GM21381 (cell line): ENCODE measurements around the gene FOXC1.

Source experiments
- ATAC-seq: cut with Tn5 transposase; IDR thresholded peaks from one replicate; pipeline ENCODE4 v1.9.1; 2021; ENCODE audit warnings: mild to moderate bottlenecking, moderate library complexity; ENCODE audit not compliant: unreplicated experiment

FOXC1 gene

GRCh38 chr6:1584146-1584545 is 25.6 kb upstream of the FOXC1 start:
- ATAC-seq: no peak

GRCh38 chr6:1584996-1585668 is 24.6 kb upstream of the FOXC1 start:
- no peak for ATAC-seq

DNA sequence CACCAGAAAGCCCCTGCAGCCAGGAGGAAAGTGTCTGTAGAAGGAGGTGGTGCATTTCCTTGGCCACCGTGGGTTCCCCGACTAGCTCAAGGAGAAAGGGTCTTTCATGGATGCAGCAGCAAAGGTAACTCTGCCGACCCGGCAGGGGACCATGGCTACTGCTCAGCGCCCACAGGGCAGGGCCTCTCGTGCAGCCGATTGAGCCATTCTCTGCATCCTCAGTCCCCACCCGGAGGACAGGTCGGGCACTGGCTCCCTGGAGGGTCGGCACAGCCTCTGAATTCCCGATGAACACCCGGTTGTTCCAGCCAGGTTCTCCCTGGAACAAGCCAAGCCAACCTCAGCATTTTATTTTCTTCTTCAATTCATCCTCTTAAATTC is 24.1 kb upstream of the FOXC1 start:
- no peak for ATAC-seq

DNA sequence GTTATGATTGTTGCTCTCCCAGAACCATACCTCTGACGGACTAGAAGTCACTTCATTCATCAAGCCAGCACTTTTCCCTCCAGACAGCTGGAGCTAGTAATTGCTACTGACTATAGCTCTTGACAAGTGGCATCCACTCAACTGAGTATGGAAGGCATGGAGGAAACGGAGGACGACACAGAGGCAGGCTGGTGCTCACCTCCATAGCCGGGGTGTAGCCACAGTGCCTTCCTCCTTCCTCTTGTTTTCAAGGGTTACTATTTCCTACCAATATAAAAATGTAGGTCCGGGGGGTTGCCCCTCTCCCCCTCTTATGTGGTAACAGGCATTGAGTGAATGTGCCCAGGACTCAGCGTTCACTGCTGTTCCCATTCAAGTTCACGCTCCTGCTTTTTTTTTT is 23.5 kb upstream of the FOXC1 start:
- ATAC-seq: no peak

DNA sequence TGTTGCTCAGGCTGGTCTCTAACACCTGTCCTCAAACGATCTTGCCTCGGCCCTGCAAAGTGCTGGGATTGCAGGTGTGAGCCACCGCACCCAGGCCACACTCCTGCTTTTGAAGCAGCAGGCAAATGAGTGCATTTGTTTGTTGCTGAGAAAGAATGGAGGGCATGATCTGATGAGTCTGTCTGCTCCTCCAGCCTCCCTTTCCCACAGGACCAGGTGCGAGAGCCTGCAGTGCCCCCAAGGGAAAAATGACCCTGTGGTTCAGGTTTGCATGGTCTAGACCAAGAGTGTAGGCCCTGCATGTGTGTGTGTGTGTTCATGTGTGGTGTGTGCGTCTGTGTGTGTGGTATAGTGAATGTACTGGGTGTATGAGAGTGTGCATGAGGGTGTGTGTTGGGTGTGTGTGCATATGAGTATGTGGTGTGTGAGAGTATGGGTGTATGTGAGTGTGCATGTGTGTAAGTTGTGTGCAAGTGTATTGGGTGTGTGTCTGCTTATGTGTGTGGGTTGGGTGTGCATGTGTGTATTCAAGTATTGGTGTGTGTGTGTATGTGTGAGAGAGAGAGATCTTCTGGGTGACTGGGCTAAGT is 22.8 kb upstream of the FOXC1 start:
- ATAC-seq: no peak

GRCh38 chr6:1587546-1587945 is 22.2 kb upstream of the FOXC1 start:
- ATAC-seq: no peak

DNA sequence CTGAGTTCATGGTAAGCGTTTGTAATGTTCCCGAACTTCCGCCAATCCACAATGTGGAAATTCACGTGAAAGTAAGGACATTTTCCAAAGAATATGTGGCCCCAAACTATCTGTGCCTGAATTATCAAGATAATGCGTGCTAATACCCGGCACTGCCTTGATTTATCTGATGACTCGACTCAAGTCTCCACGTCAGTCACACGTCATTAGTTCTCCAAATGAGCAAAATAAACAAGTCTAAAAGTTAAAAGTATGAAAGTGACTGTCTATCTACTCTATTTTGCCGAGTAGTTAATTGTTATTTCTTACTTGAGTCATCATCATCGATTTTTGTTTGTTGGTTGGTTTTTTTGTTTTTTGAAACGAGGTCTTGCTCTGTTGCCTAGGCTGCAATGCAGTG is 21.7 kb upstream of the FOXC1 start:
- ATAC-seq: no peak

- no peak for ATAC-seq
Measured at GRCh38 chr6:1589208-1589607, 20.5 kb upstream of the FOXC1 start.

DNA sequence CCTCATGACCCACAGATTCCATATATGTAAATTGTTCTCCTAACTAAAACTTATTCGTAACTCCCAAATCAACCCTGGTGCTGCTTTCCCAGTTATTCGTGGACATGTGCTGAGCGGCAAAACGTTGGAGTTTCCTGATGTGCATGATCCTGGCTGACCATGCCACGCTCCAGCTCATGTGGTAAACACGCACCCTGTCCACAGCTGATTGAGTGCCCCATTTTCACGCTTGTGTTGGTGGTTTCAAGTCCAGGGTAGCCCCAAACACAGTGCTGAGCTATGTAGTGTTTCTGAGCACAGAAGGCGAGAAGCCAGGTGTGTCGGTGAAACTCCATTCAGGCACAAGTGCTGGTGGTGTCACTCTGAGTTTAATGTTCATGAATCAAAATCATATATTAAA is 19.1 kb upstream of the FOXC1 start:
- no peak for ATAC-seq

GRCh38 chr6:1591243-1591642 is 18.5 kb upstream of the FOXC1 start:
- no peak for ATAC-seq

DNA sequence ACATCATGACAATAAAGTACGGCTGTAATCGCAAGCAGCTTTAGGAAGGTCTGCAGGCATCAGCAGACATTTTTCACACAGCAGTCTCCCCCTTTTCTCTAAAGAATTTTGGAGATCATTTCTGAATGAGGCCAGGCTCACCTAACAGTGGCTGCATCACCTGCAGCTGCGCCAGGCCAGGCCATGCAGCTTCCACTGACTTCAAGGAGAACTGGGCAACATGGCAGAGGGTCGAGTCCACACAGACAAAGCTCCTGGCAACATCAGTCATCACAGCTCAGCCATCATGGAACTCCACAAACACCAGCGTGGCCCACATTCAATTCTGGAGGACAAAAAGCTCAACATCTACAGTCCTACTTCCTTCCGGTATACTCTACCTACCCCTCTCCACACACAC is 17.8 kb upstream of the FOXC1 start:
- ATAC-seq: no peak

DNA sequence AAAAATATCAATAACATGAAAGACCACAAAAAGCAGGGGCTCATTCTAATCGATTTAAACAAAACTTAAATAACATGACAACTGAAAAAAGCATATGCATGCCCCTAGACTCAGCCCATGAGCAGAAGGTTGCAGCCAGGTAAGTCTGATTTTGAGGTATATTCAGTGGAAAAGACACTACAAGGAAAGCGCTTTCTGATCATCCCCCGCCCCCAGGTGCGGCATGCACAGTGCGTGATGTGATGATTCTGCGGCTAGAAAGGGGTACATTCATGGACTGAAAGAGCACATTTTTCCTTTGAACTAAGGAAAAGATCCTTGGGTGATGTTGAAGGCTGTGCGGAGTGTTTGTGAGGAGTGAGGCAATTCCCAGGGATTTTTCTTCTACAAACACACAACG is 16.9 kb upstream of the FOXC1 start:
- no peak for ATAC-seq

- no peak for ATAC-seq
Measured at GRCh38 chr6:1593286-1593957, 16.3 kb upstream of the FOXC1 start.

- no peak for ATAC-seq
Measured at GRCh38 chr6:1593958-1594314, 15.8 kb upstream of the FOXC1 start.

DNA sequence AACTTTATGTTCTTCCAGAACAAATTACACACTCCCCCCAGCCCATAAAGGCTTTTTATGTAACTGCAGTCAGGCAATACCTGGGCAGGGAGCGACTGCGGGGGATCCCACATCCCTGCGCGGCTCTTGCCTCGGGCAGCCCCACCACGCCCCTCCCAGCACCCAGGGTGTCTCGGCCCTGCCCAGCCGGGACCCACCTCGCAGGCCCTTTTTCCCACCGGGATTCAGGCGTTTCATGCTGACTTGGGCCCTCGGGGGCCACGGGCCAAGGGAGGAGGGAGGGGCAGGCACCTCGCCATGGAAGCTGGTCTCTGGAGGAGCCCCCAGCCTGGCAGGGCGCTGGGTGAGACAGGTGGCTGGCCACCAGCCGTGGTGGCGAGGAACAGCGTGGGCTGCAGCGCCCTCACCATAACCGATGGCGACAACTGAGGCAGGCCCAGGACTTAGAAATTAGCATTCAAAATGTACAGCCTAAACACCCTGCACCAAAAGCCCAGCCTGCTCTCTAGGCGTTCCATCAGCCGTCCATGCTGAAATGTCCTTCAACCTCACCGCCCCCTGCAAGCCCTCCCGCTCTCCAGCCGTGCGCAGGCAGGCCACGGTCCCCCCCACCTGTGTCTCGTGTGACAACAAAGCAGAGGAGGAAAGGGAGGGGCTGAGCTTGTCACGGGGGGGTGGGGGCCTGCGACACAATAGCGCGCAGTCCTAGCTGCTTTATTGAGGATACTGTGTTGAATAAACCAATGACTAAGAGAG is 15.1 kb upstream of the FOXC1 start:
- ATAC-seq: no peak

GRCh38 chr6:1595271-1596087 is 14.2 kb upstream of the FOXC1 start:
- no peak for ATAC-seq

GRCh38 chr6:1596088-1596852 is 13.4 kb upstream of the FOXC1 start:
- peak; percentile 58 for ATAC-seq

GRCh38 chr6:1597121-1597744 is 12.5 kb upstream of the FOXC1 start:
- ATAC-seq: no peak

DNA sequence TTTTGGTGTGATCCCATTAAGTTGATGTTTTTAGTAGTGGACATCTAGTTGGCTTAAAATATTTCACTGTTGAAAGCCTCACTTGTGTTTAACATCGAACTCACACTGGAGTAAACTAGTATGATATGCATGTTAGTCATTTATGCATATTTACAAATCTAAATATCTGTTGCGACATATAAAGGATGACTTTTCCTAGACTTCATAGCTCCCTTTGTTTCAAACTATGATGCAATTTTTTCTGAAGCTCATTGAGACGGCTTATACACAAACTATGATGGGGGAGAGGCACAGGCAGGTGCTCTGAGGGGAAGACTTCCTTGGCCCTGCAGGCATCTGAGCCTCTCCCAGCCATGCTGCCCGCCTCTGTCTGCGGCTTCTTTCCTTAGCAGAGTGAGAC is 11.8 kb upstream of the FOXC1 start:
- no peak for ATAC-seq

- ATAC-seq: no peak
Measured at GRCh38 chr6:1598433-1598832, 11.3 kb upstream of the FOXC1 start.
